ENCODE results near the gene SLC25A11.
"Not testable (repeated sequence)": the region's sequence is repeated elsewhere in the genome, so short reads cannot be mapped to it uniquely, and the experiment has no call there.

SLC25A11 gene

DNA sequence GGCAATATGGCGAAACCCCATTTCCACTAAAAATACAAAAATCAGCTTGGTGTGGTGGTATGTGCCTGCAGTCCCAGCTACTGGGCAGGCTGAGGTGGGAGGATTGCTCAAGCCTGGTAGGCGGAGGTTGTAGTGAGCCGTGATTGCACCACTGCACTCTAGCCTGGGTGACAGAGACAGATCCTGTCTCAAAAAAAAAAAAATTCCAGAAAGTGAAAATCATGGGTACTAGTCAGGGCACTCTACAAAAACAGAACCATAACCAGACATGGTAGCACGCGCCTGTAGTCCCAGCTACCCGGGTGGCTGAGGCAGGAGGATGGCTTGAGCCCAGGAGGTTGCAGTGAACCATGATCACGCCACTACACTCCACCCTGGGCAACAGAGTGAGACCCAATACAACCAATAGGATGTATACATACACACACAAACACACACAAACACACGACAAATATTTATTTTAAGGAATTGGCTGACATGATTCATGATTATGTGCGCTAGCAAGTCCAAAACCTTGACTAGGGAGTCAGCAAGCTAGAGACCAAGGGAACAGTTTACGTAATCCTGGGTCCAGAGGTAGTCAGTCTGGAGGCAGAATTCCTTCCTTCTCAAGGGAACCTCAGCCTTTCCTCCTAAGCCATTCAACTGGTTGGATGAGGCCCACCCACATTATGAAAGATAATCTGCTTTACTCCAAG is 19.3 kb downstream of the SLC25A11 start:
- DNase-seq (ENCODE audit: low read depth): no peak

DNA sequence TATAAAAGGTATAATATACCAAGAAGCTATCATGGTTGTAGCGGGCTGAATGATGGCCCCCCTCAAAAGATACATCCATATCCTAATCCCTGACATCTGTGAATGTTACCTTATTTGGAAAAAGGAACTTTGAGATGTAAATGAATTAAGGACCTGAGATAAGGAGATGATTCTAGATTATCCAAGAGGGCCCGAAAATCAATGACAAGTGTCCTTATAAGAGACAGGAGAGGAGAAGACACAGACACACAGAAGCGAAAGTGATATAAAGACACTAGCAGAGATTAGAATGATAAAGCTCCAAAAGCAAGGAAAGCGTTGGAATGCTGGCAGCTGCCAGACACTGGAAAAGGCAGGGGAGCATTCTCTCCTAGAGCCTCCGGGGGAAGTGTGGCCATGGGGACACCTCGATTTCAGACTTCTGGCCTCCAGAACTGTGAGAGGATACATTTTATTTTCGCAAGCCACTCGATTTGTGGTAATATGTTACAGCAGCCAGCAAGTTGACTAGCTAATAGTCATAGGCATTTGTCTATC is 20.3 kb downstream of the SLC25A11 start:
- no peak for DNase-seq (ENCODE audit: low read depth)

GRCh38 chr17:4914551-4914950 is 25.3 kb downstream of the SLC25A11 start:
- not testable (repeated sequence) for DNase-seq (ENCODE audit: low read depth)

GRCh38 chr17:4913994-4914393 is 25.9 kb downstream of the SLC25A11 start:
- no peak for DNase-seq (ENCODE audit: low read depth)

DNA sequence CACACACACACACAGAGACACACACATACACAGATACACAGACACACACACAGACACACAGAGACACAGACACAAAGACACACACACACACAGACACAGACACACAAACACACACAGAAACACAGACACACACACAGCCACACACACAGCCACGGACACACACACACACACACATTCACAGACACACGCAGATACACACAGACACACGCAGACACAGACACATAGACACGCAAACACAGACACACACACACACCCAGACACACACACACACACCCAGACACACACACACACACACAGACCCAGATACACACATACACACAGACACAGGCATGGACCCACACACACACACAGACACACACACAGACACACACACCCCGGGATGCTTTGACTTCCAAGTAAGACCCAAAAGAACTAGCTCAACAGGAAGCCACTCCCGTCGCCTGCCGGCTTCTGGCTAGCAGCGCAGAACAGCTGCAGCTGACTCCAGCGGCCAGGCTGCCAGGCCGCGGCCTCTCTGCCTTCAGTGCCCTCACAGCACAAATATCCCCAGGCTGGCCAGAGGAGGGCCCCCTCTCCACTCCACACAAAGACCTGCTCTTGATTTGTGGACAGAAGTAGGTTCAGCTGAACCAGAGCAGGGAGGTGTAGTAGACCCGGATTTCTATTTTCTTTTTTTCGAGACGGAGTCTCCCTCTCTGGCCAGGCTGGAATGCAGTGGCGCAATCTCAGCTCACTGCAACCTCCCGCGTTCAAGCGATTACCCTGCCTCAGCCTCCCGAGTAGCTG is 30.9 kb downstream of the SLC25A11 start:
- DNase-seq (ENCODE audit: low read depth): peak; percentile 45

DNA sequence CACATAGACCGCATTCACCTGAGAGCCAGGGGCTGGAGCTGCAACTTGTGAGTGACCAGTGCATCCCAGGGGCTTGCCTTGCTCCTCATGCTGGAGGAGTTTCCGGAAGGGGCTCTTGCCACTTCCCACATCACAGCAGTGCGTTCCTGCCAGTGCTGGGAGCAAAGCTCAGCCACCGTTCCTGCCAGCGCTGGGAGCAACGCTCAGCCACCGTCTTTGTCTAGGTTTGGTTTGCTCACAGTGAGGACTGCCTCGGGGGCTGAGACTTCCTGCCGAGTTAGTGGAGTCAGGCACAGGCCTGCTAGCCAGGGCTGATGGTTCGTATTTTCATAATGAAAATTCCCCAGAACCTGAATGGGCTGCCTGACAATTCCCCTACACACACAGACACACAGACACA is 31.5 kb downstream of the SLC25A11 start:
- no peak for DNase-seq (ENCODE audit: low read depth)

DNA sequence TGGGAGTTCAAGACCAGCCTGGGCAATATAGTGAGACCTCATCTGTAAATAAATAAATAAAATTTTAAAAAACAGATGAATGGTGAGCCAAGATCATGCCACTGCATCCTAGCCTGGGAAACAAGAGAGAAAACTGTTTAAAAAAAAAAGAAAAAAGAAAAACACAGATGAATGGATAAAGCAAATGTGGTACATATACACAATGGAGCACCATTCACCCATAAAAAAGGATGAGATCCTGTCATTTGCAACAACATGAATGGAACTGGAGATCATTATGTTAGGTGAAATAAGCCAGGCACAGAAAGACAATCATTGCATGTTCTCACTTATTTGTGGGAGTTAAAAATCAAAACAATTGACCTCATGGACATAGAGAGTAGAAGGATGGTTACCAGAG is 33.2 kb downstream of the SLC25A11 start:
- not testable (repeated sequence) for DNase-seq (ENCODE audit: low read depth)

DNA sequence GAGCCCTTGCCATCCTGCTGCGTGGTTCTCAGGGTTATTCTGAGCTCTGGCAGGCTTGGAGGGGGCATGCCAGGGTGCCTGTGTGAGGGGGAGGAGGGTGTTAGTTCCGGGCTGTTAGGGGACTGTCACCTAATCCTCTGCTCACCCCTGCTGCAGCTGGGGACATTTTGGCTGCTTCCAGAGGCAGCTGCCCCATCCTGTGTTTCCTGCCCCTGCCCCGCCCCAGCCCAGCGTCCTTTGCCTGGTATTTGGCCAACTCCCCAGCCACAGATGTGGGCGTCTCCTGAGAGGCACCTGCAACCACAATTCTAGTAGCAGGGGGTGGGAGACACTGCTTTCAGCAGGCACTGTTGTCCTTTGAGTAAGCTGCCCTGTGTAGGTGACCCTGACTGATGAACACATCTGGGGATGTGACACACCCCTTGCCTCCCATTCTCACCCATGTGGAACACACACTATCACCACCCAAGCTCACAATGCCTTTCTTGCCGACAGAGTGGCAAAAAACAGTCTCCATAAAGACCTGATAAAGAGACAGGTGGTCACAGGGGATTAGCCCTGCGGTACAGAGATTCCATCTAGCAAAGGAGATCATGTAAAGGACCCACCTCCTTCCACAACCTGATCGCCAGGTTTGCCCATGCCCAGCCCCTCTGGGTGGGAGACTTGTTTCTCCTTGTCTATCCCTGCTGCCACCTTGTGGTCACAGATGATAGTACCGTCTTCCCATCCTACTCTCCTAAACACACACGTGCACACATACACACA is 36.6 kb downstream of the SLC25A11 start, which contains the start of gene CHRNE:
Gene CHRNE (minus strand): TSS at position 48 of the 768 bp plus-strand sequence. CDS start 35 bp downstream, at position 13.
- DNase-seq (ENCODE audit: low read depth): peak; percentile 7

DNA sequence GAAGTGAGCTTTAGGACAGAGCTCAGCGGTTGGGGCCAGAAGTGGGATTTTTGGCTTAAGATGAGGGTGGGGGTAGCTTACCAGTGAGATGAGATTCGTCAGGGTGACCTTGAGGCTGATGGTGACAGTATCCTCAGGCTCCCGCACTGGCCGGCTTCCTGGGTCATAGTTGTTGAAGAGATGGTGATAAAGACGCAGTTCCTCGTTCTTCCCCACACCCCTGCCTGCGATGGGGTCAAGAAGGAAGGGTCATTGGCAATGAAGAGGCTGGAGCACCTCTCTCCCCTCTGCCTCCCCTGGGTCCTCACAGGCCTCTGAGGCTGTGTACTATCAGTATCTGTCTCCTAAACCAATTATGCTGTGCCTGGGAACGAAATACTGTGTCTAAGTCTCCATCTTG is 37.3 kb downstream of the SLC25A11 start:
- DNase-seq (ENCODE audit: low read depth): no peak

DNA sequence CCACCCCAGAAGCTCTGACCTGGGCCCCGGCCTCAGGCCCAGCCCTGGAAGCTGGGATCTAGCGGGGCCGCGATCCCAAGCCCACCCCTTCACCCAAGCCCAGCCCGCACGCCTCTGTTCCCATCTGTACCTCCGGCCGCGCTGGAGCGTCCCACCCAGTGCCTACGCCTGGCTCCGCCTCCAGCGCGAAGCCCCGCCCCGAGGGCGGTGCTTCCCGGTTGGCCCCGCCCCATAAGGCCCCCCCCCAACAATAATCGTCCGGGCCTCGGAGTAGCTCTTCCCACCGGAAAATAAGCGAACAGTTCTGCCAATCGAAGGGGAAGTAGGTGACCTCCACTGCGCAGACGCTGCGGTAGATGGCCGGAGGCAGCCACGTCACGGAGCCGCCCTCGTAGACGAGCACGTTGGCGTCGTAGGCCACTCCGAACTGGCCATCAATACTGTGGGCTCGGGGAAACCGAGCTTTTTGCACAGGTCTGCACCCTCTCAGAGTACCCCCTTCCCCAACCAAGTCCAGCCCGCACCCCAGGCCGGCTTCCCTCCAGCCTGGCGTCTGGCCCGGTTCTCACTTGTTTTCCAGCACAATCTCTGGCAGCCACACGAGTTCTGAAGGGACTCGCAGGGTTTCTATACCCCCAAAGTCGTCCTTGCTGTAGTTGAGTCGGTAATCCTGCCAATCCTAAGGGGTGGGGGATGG is 38.0 kb downstream of the SLC25A11 start:
- no peak for DNase-seq (ENCODE audit: low read depth)

DNA sequence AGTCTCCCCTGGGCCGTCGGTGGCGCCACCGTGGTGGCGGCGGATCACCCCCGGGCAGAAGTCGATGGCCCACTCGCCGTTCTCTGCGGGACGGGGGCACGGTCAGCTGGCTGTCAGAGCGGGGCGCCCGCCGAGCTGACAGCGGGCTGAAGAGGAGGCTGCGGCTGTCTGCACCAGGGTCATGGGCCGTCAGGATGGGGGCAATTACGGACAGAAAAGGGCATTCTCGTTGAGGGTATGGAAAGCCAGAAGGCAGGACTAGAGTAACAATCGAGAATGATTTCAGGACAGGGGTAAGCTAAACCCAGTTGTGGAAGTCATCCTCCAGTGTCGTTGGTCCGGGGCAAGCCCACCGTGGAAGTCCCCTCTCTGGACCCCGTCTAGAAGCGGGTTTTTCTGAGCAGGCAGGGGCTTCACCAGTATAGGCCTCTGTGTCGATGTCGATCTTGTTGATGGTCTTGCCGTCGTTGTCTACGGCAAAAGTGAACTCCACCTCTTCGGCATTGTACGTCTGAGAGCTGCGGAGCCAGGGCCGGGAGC is 38.7 kb downstream of the SLC25A11 start:
- DNase-seq (ENCODE audit: low read depth): no peak

- DNase-seq (ENCODE audit: low read depth): no peak
These were observed 39.4 kb downstream of the SLC25A11 start for GRCh38 chr17:4900231-4901107.

- no peak for DNase-seq (ENCODE audit: low read depth)
These were observed 40.3 kb downstream of the SLC25A11 start, which contains the start of gene C17orf107 for GRCh38 chr17:4899341-4900230. TSS of gene C17orf107 (plus strand) at chr17:4899536. CDS start at chr17:4899763, 227 bp downstream.

- no peak for DNase-seq (ENCODE audit: low read depth)
These were observed 40.9 kb downstream of the SLC25A11 start for GRCh38 chr17:4898927-4899326.

DNA sequence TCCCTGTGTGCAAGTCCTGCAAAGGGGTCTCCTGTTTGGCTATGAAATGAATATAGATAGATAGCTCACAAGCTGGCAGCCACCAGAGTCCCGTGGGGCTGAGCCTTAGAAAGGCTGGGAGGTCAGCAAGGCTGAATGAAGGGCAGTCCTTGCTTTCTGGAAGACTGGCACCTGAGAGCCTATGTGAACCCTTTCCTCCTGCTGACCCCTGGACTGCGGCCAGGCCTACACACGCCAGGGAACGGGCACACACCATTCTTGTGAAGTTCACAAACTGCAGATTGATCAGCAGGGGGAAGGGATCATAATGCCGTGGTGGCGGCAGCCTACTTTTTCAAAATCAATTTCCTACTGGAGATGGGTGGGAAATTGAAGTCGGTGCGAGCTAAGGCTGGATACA is 41.5 kb downstream of the SLC25A11 start:
- DNase-seq (ENCODE audit: low read depth): no peak

DNA sequence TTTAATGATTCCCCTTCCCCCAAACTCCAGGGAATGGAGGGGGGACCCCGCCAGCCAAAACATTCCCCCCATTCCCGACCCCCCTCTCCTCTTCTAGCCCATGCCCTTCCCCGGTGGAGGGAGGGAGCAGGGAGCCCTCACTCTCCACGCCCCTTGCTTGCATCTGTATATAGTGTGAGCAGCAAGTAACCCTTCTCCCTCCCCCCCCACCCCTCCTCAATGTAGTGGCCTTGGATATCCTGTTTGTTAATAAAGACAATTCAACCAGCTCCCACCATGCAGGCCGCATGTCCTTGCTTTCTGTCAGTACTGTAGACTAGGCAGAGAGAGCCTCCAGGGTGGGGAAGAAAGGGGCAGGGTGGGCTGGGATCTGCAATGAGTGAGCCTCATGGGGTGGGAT is 42.1 kb downstream of the SLC25A11 start:
- DNase-seq (ENCODE audit: low read depth): no peak

- DNase-seq (ENCODE audit: low read depth): no peak
These were observed 42.6 kb downstream of the SLC25A11 start for GRCh38 chr17:4897198-4897687.

DNA sequence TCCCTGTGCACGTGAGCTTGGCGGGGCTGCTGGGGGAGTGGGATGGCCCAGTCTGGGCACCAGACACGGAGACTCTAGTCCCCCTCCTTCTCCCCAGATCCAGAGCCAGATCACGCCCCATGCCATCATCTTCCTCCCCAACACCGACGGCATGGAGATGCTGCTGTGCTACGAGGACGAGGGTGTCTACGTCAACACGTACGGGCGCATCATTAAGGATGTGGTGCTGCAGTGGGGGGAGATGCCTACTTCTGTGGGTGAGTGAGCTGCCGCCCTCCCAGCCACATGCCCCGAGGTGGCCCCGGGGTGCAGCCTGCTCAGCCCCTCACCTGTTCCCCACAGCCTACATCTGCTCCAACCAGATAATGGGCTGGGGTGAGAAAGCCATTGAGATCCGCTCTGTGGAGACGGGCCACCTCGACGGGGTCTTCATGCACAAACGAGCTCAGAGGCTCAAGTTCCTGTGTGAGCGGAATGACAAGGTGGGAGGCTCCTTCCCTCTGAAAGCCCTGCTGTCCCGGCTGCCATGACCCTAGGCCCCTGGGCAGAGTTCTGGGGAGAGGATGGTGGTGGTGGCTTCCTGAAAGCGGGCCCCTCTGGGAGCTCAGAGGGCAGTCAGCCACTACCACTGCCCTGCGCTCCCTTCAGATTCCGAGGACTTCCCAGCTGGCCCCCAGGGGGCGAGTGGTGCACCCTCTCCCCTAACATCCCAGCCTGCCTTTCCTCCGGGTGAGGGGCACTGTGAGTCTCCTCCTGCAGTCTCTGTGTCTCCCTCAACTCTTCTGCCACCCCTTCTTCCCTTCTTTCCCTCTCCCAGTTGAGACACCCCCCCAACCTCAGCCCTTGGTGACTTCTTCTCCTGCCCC is 43.3 kb downstream of the SLC25A11 start:
- no peak for DNase-seq (ENCODE audit: low read depth)
